Fibroblast of mammary gland (primary cell): ENCODE results near the gene VPS33A.

Experiments used
- DNase-seq: peaks from one replicate; pipeline ENCODE4 v3.0.0-alpha.2; 2010; ENCODE audit warnings: low read depth
- H3K4me3 ChIP-seq: 2 replicates; pipeline ENCODE4 v1.5.1; 2011; ENCODE audit warnings: low read depth, mild to moderate bottlenecking, low read length, moderate library complexity; ENCODE audit not compliant: control insufficient read depth
- TF ChIP-seq, protein P1 (sequence below): conservative IDR thresholded peaks from 2 replicates; pipeline ENCODE4 v1.5.1; 2011; ENCODE audit warnings: low read depth, low read length, inconsistent platforms; ENCODE audit not compliant: control insufficient read depth, insufficient read depth

VPS33A gene

DNA sequence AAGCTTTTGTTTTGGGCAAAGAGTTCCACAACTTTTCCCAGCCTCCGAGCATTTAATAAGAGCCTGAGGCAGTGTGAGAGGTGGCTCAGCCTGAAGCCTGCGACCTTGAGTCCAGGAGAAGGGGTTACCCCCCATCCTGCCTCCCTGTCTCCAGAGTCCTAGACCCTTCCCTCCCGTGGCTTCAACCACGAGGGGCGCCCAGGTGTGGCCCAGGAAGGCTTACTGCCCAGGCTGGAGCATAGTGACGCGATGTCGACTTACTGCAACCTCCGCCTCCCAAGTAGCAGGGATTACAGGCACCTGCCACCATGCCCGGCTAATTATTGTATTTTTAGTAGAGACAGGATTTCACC lies 82.7 kb downstream of the VPS33A start:
- DNase-seq: no peak
- H3K4me3 ChIP-seq: peak overlapping the region; percentile 37
- TF ChIP-seq, protein P1, sequence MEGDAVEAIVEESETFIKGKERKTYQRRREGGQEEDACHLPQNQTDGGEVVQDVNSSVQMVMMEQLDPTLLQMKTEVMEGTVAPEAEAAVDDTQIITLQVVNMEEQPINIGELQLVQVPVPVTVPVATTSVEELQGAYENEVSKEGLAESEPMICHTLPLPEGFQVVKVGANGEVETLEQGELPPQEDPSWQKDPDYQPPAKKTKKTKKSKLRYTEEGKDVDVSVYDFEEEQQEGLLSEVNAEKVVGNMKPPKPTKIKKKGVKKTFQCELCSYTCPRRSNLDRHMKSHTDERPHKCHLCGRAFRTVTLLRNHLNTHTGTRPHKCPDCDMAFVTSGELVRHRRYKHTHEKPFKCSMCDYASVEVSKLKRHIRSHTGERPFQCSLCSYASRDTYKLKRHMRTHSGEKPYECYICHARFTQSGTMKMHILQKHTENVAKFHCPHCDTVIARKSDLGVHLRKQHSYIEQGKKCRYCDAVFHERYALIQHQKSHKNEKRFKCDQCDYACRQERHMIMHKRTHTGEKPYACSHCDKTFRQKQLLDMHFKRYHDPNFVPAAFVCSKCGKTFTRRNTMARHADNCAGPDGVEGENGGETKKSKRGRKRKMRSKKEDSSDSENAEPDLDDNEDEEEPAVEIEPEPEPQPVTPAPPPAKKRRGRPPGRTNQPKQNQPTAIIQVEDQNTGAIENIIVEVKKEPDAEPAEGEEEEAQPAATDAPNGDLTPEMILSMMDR: no peak

DNA sequence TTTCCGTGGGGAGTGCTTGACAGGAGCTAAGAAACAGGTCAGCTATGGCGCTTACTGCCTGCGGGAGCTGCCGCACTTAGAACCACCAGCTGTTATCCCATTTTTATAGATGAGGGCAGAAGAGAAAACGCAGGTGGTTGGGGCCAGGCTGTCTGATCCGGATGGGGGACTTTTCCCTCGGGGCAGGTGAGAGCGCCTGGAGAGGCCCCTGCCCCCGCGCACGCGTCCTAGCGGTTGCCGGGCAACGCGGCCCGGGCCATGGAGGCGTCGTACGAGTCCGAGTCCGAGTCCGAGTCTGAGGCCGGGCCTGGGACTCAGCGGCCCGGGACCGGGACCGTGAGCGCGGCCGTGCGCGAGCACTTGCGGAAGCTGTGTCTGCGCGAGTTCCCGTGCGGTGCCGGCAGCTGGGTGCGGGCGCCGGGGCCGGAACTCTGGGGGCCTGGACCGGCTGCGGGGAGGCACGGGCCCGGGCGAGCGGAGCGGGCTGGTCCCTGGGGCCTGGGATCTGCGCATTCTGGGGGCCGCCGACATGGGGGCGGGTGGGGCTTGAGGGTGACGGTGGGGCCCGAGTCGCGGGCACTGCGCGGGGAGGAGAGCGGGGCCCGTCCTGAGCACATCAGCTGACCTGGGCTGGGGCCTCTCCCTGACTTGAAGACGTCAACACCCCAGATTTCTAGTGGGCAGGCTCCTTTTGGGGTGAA lies 83.3 kb downstream of the VPS33A start, which contains the start of gene LRRC43:
TSS of gene LRRC43 (plus strand) at position 237 of the 701 bp plus-strand sequence. CDS start at position 259, 22 bp downstream.
- DNase-seq: no peak
- peak within 1 kb of the TSS; percentile 37 for H3K4me3 ChIP-seq

More for the DNA sequence above, 83.3 kb downstream of the VPS33A start, which contains the start of gene LRRC43:
- TF ChIP-seq, protein P1: no peak
